Daoy (cell line): ENCODE results near the gene L1CAM. TPM values are rescaled to one million over a fixed set of nuclear protein-coding genes. Genes with fewer than 3 reads are reported as not detected.

Experiments
- DNase-seq: peaks from one replicate; pipeline ENCODE4 v3.0.0-alpha.2; 2015; ENCODE audit warnings: low read depth
- total RNA-seq: library from RNA; depleted of rRNA; stranded (reverse); fragments of >200 nt; shearing (Covaris generic); gene quantifications from 2 replicates; pipeline ENCODE4 v1.2.3, GENCODE V29; 2014

Gene L1CAM
- total RNA-seq, 1 experiment from 2014 or later = 7.4 TPM

GRCh38 chrX:153925387-153925738, 39.4 kb upstream of the L1CAM start:
- no peak for DNase-seq

- DNase-seq = no peak
Measured at GRCh38 chrX:153924149-153924861, 38.3 kb upstream of the L1CAM start.

GRCh38 chrX:153922932-153923857, 37.2 kb upstream of the L1CAM start:
- peak; percentile 59 for DNase-seq

GRCh38 chrX:153921511-153922446, 35.8 kb upstream of the L1CAM start:
- DNase-seq = no peak

- no peak for DNase-seq
Measured at GRCh38 chrX:153921070-153921469, 35.1 kb upstream of the L1CAM start.

GRCh38 chrX:153920546-153920945, 34.6 kb upstream of the L1CAM start:
- no peak for DNase-seq

- DNase-seq = no peak
Measured at GRCh38 chrX:153919281-153919680, 33.3 kb upstream of the L1CAM start.

- no peak for DNase-seq
Measured at GRCh38 chrX:153917869-153918268, 31.9 kb upstream of the L1CAM start.

- DNase-seq = no peak
Measured at GRCh38 chrX:153913701-153914100, 27.7 kb upstream of the L1CAM start.

- DNase-seq = no peak
Measured at GRCh38 chrX:153913211-153913610, 27.2 kb upstream of the L1CAM start.

GRCh38 chrX:153911798-153912197, 25.8 kb upstream of the L1CAM start:
- DNase-seq = no peak

- no peak for DNase-seq
Measured at GRCh38 chrX:153910446-153910845, 24.5 kb upstream of the L1CAM start.

GRCh38 chrX:153909980-153910360, 24.0 kb upstream of the L1CAM start:
- DNase-seq = no peak

- peak; percentile 24 for DNase-seq
Measured at GRCh38 chrX:153909024-153909979, 23.3 kb upstream of the L1CAM start.

GRCh38 chrX:153908219-153908860, 22.4 kb upstream of the L1CAM start:
- DNase-seq = no peak

- DNase-seq = no peak
Measured at GRCh38 chrX:153907456-153907855, 21.5 kb upstream of the L1CAM start.

- no peak for DNase-seq
Measured at GRCh38 chrX:153906126-153906917, 20.3 kb upstream of the L1CAM start.

GRCh38 chrX:153905481-153906095, 19.6 kb upstream of the L1CAM start:
- no peak for DNase-seq
